ENCODE data around the gene EDIL3. TPM values are rescaled to one million over a fixed set of nuclear protein-coding genes. Genes with fewer than 3 reads are reported as not detected.
A peak's percentile ranks its signal among the peaks of the same experiment; 100 is the strongest.

EDIL3 gene
- total and polyA plus RNA-seq, 10 of the 15 experiments (the other 5 are each of a cell fraction or from before 2014, with no cell fraction given), result 0.01 to 0.62 (median 0.20) TPM

DNA sequence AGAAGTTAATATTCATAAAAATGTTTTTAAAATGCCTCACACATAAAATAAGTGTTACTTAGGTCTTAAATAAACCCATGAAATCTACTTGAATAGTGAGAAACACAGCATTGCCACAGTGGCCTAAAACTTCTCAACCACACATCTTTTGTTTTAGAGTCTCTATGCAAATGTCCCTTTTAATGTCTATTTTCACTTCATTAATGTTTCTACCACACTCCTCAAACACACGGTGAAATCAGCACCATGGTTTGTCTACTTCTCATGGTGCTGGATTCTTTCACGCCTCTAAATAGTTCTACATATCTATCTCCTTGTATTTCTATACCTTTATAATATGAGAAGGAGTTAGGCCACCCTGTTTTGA, 111.2 kb downstream of the EDIL3 start:
- H3K79me2 ChIP-seq (ENCODE audit: control insufficient read depth, insufficient read depth, low read length), result no peaks in the 10 kb centered on the region
- ChIA-PET POLR2A (no interaction called here), RAD21 (ENCODE audit: unreplicated experiment) (no interaction called here), SMC1A (ENCODE audit: uncharacterized antibody, unreplicated experiment) (no interaction called here), CTCF (no interaction called here)
- FAIRE-seq, result no peak
- intact Hi-C loops (cut with micrococcal nuclease; ENCODE audit: unreplicated experiment) (no loop called here), in situ Hi-C loops (cut with MboI) (loop anchor here (25.0 kb wide), 1 partner anchor 561 kb away; the partner anchor contains the start of gene HAPLN1)
- H3K4me1 ChIP-seq (ENCODE audit: control insufficient read depth, insufficient read depth, low read length), result no peaks in the 10 kb centered on the region
- 19% methylated on average over 2 of the region's 2 CpGs for WGBS (ENCODE audit: insufficient coverage, insufficient replicate concordance, low lambda C conversion rate, missing lambda C conversion rate)
- DNase-seq (ENCODE audit: low read depth, low spot score), result no peak
- H4K20me1 ChIP-seq (ENCODE audit: control insufficient read depth, insufficient read depth), result no peaks in the 10 kb centered on the region
- no peaks in the 10 kb centered on the region for H3K9me3 ChIP-seq (replicated peaks; ENCODE audit: control insufficient read depth, insufficient read depth, low read length)
- H3K9ac ChIP-seq (ENCODE audit: control insufficient read depth, insufficient read depth, low read length), result no peak overlapping the region
- no peaks in the 10 kb centered on the region for H3K36me3 ChIP-seq (ENCODE audit: control insufficient read depth in 2 of 2, insufficient read depth in 2 of 2, low read length in 1 of 2)
- H2AFZ ChIP-seq (ENCODE audit: control insufficient read depth, low read depth, low read length), result peak overlapping the region; percentile 17; the same call in 1 of the 2 replicates
- H3K27ac ChIP-seq (ENCODE audit: control insufficient read depth, insufficient read depth), result no peak overlapping the region
- no peak overlapping the region for H3K4me3 ChIP-seq
- no peaks in the 10 kb centered on the region for H3K27me3 ChIP-seq (replicated peaks in 1 of 2; ENCODE audit: control insufficient read depth in 2 of 2, insufficient read depth in 2 of 2, low read length in 1 of 2)
- peak; percentile 86 for ATAC-seq
- no TSS peak for BruUV-seq (replicated peaks)
- peak overlapping the region; percentile 42; the same call in 1 of the 2 replicates for H3K4me2 ChIP-seq (ENCODE audit: control insufficient read depth, insufficient read depth)
- TF ChIP-seq POU2F2 (IDR thresholded peaks at IDR 0.05; ENCODE audit: borderline replicate concordance, low read depth, low read length), result 0 out of 3 replicates have a peak, but pooled peaks have one; percentile 40
- TF ChIP-seq PAX8 (IDR thresholded peaks at IDR 0.05), result no peak
- no peak for TF ChIP-seq POLR2AphosphoS2 (IDR thresholded peaks at IDR 0.05; ENCODE audit: low read depth, low read length)
- TF ChIP-seq POLR2A (IDR thresholded peaks at IDR 0.05; ENCODE audit: low read depth, low read length), result no peak
- TF ChIP-seq BACH1 (IDR thresholded peaks at IDR 0.05; ENCODE audit: borderline replicate concordance), result no peak
- TF ChIP-seq, protein P1, sequence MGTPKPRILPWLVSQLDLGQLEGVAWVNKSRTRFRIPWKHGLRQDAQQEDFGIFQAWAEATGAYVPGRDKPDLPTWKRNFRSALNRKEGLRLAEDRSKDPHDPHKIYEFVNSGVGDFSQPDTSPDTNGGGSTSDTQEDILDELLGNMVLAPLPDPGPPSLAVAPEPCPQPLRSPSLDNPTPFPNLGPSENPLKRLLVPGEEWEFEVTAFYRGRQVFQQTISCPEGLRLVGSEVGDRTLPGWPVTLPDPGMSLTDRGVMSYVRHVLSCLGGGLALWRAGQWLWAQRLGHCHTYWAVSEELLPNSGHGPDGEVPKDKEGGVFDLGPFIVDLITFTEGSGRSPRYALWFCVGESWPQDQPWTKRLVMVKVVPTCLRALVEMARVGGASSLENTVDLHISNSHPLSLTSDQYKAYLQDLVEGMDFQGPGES (IDR thresholded peaks at IDR 0.05), result no peak
- TF ChIP-seq BCL11A (IDR thresholded peaks at IDR 0.05; ENCODE audit: low read depth, low read length), result no peak
- no peak for TF ChIP-seq SMARCA5 (IDR thresholded peaks at IDR 0.05)
- no peak for TF ChIP-seq BMI1 (IDR thresholded peaks at IDR 0.05; ENCODE audit: borderline replicate concordance)
- no peak for TF ChIP-seq RAD51 (IDR thresholded peaks at IDR 0.05)
- TF ChIP-seq ESRRA (IDR thresholded peaks at IDR 0.05; ENCODE audit: low read length), result no peak
- TF ChIP-seq ZNF687 (IDR thresholded peaks at IDR 0.05), result no peak
- TF ChIP-seq MAX (IDR thresholded peaks at IDR 0.05; ENCODE audit: low read depth, low read length), result no peak
- TF ChIP-seq, protein P2, sequence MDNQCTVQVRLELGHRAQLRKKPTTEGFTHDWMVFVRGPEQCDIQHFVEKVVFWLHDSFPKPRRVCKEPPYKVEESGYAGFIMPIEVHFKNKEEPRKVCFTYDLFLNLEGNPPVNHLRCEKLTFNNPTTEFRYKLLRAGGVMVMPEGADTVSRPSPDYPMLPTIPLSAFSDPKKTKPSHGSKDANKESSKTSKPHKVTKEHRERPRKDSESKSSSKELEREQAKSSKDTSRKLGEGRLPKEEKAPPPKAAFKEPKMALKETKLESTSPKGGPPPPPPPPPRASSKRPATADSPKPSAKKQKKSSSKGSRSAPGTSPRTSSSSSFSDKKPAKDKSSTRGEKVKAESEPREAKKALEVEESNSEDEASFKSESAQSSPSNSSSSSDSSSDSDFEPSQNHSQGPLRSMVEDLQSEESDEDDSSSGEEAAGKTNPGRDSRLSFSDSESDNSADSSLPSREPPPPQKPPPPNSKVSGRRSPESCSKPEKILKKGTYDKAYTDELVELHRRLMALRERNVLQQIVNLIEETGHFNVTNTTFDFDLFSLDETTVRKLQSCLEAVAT (IDR thresholded peaks at IDR 0.05), result no peak
- no peak for TF ChIP-seq YY1 (IDR thresholded peaks at IDR 0.05; ENCODE audit: low read depth, low read length)
- TF ChIP-seq IRF4 (IDR thresholded peaks at IDR 0.05; ENCODE audit: low read depth, low read length), result no peak
- TF ChIP-seq SUZ12 (IDR thresholded peaks at IDR 0.05; ENCODE audit: unreplicated experiment), result no peak
- peak; percentile 75; the same call in 1 of the 2 replicates for TF ChIP-seq MTA2 (IDR thresholded peaks at IDR 0.05; ENCODE audit: low read depth)
- TF ChIP-seq SRF (IDR thresholded peaks at IDR 0.05; ENCODE audit: low read depth in 2 of 2, low read length in 2 of 2), result no peak
